ENCODE results near the gene RPRML.

The RPRML gene

GRCh38 chr17:46944931-46945330, 34.1 kb downstream of the RPRML start:
- DNase-seq (ENCODE audit: low read depth, low spot score) = no peak

- DNase-seq (ENCODE audit: low read depth, low spot score) = no peak
Measured at GRCh38 chr17:46943501-46944393, 35.3 kb downstream of the RPRML start.

- DNase-seq (ENCODE audit: low read depth, low spot score) = no peak
Measured at GRCh38 chr17:46943218-46943500, 35.9 kb downstream of the RPRML start.

GRCh38 chr17:46942441-46943217, 36.4 kb downstream of the RPRML start:
- no peak for DNase-seq (ENCODE audit: low read depth, low spot score)

- peak; percentile 32 for DNase-seq (ENCODE audit: low read depth, low spot score)
Measured at GRCh38 chr17:46940692-46941404, 38.2 kb downstream of the RPRML start.

GRCh38 chr17:46935658-46936266, 43.3 kb downstream of the RPRML start:
- no peak for DNase-seq (ENCODE audit: low read depth, low spot score)

- DNase-seq (ENCODE audit: low read depth, low spot score) = no peak
Measured at GRCh38 chr17:46931596-46931995, 47.5 kb downstream of the RPRML start.

GRCh38 chr17:46930051-46930450, 49.0 kb downstream of the RPRML start:
- no peak for DNase-seq (ENCODE audit: low read depth, low spot score)

- no peak for DNase-seq (ENCODE audit: low read depth, low spot score)
Measured at GRCh38 chr17:46929413-46929812, 49.6 kb downstream of the RPRML start.

GRCh38 chr17:46928467-46929261, 50.4 kb downstream of the RPRML start:
- no peak for DNase-seq (ENCODE audit: low read depth, low spot score)

All from activated naive CD8-positive, alpha-beta T cell treated with anti-CD3 and anti-CD28 coated beads, Interleukin-2, amount 50 U/mL, for 16 hours (primary cell).